ENCODE measurements around the gene TTYH3.

TTYH3 gene, protein sequence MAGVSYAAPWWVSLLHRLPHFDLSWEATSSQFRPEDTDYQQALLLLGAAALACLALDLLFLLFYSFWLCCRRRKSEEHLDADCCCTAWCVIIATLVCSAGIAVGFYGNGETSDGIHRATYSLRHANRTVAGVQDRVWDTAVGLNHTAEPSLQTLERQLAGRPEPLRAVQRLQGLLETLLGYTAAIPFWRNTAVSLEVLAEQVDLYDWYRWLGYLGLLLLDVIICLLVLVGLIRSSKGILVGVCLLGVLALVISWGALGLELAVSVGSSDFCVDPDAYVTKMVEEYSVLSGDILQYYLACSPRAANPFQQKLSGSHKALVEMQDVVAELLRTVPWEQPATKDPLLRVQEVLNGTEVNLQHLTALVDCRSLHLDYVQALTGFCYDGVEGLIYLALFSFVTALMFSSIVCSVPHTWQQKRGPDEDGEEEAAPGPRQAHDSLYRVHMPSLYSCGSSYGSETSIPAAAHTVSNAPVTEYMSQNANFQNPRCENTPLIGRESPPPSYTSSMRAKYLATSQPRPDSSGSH

DNA sequence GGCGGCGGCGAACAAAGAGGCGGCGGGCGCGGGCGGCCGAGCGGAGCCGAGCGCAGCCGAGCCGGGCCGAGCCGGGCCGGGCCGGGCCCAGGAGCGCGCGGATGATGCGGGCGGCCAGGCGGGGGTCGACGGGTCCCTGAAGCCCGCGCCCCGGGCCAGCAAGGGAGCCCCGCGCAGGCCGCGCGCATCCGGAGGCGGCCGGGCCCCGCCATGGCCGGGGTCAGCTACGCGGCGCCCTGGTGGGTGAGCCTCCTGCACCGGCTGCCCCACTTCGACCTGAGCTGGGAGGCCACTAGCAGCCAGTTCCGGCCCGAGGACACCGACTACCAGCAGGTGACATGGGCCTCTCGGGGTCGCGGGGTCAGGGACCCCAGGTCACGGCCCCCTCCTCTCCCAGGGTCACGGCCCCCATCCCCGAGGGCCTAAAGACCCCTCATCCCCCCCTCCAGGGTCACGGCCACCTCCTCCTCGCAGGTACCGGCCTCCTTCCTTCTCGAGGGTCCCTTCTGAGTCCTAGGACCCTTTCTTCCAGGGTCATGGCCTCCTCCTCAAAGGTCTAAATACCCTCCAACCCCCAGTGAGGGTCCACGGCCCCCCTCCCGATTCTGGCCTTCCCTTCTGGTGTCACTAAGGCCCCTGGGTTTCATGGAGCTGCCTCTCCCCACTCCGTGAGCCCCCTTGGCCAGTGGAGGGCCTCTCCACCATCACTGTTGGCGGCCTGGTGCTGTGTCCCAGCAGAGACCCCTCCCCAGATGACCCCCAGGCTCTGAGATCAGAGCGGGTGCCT, at the start of gene TTYH3:
TSS of gene TTYH3 (plus strand) at position 41 of the 787 bp plus-strand sequence. CDS start at position 211, 170 bp downstream.
- TF ChIP-seq, protein P1, sequence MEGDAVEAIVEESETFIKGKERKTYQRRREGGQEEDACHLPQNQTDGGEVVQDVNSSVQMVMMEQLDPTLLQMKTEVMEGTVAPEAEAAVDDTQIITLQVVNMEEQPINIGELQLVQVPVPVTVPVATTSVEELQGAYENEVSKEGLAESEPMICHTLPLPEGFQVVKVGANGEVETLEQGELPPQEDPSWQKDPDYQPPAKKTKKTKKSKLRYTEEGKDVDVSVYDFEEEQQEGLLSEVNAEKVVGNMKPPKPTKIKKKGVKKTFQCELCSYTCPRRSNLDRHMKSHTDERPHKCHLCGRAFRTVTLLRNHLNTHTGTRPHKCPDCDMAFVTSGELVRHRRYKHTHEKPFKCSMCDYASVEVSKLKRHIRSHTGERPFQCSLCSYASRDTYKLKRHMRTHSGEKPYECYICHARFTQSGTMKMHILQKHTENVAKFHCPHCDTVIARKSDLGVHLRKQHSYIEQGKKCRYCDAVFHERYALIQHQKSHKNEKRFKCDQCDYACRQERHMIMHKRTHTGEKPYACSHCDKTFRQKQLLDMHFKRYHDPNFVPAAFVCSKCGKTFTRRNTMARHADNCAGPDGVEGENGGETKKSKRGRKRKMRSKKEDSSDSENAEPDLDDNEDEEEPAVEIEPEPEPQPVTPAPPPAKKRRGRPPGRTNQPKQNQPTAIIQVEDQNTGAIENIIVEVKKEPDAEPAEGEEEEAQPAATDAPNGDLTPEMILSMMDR (IDR thresholded peaks at IDR 0.05; ENCODE audit: extremely low read depth, insufficient read depth, missing control alignments) = no peak
- no peak for DNase-seq (ENCODE audit: low spot score)
- in situ Hi-C loops (cut with MboI; ENCODE audit: low pct_unique_long_range_greater_than_20kb, low sequenced_read_pairs, unreplicated experiment) = no loop called here

DNA sequence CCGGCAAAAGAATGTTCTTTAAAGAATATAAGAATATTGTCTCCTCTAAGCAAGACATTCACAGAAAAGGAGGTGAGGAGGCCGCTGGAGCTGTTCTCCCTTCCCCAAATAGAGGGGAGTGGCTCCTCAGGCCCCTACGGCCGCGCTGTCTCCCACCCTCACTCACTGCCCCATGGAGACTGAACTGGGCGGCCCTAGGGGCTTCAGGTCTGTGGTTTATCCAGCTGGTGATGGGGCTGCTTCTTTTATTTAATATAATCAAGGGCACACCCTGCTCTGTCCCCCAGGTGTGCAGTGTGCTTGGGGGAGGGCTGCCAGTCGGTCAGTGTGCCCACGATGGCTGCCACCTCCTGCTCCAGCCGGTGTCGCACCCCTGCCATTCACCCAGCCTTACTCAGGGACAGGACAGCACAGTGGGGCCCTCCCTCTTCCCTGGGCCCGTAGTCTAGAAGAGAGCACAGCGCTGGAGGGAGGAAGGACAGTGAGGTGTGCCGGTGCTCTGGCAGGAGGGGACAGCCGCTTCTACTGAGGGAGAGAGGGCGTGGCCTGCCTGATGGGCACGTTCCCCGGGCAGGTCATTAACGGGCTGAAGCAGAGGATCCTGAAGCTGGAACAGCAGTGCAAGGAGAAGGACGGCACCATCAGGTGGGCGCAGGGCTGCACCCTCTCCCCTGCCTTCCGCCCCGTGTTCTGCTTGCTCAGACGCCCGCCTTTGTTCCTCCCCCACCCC, 49.6 kb upstream of the TTYH3 start:
- in situ Hi-C loops (cut with MboI; ENCODE audit: low pct_unique_long_range_greater_than_20kb, low sequenced_read_pairs, unreplicated experiment) = no loop called here
- no peak for DNase-seq (ENCODE audit: low spot score)
- TF ChIP-seq, protein P1 (IDR thresholded peaks at IDR 0.05; ENCODE audit: extremely low read depth, insufficient read depth, missing control alignments) = no peak

DNA sequence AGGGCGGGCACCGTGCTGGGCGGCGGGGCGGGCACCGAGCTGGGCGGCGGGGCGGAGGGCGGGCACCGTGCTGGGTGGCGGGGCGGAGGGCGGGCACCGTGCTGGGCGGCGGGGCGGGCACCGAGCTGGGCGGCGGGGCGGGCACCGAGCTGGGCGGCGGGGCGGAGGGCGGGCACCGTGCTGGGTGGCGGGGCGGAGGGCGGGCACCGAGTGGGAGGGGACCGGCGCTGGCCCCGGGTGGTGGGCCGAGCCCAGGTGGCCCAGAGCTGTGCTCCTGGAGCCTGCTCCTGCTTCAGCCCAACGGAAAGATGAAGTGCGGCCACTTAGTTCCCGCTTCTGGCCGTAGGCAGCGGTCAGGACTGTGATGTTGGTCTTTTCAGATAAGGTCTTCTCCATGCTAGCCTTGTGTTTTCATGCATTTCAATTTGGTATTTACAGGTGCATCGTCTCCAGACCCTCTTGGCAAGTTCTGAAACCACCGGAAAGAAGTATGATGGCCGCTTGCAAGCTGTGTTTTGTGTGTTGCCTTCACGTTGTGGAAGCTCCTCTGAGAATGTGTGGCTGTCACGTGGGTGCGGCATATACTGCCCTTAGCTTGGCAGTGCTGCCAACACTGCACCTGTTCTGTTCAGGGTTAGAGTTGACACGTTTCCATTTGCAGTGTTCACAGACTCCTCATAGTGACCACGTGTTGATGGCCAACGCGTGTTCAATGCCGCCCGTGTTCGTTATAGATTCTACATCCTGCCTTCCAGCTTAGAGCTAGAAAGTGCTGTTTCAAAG, 47.8 kb upstream of the TTYH3 start:
- TF ChIP-seq, protein P1 (IDR thresholded peaks at IDR 0.05; ENCODE audit: extremely low read depth, insufficient read depth, missing control alignments) = no peak
- DNase-seq (ENCODE audit: low spot score) = no peak
- in situ Hi-C loops (cut with MboI; ENCODE audit: low pct_unique_long_range_greater_than_20kb, low sequenced_read_pairs, unreplicated experiment) = no loop called here

DNA sequence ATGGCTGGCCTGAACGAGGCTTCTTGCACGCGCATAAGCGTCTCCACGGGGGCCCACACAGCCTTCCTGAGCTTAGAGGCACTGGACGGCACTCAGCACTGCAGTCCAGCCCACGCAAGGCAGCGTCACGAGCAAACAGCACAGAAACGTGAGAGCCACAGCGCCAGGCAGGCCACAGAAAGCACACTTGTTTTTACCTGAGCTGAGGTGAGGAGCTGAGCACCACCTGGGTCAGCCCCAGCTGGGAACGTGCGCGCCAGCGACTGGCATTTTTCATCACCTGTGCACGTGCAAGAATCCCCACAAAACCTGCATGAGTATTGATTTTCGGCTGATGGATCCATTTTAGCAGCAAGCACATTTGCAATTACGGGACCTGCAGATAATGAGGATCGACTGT, 46.3 kb upstream of the TTYH3 start:
- DNase-seq (ENCODE audit: low spot score) = no peak
- in situ Hi-C loops (cut with MboI; ENCODE audit: low pct_unique_long_range_greater_than_20kb, low sequenced_read_pairs, unreplicated experiment) = no loop called here
- TF ChIP-seq, protein P1 (IDR thresholded peaks at IDR 0.05; ENCODE audit: extremely low read depth, insufficient read depth, missing control alignments) = no peak

DNA sequence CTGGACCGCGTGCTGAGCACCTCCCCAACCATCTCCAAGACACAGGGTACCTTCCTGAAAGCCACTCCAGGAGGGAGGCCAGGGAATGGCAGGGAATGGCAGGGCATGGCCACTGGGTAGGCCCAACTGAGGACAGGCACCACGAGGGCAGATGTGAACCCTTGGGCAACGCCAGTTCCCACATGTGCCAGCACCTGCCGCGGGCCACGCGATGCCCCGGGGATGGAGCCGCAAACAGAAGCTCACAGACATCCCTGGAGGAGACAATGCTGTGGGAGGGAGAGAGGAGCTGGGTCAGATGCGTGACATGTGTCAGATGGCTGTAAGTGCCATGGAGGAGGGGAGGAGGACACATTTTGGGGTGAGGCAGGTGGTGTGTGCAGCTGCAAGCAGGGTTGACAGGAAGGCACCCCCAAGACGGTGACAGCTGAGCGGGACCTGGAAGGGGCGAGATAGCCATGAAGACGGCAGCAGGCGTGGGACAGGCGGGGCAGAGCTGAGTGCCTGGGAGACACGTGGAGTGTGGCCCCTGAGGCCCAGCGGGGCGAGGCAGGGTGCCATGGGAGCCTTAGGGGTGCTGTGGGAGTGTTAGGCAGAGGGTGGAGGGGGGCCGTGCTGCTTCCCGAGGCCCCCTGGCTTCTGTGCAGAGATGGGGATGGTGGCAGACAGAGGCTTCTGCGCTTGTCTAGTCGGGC, 45.3 kb upstream of the TTYH3 start:
- no peak for DNase-seq (ENCODE audit: low spot score)
- in situ Hi-C loops (cut with MboI; ENCODE audit: low pct_unique_long_range_greater_than_20kb, low sequenced_read_pairs, unreplicated experiment) = no loop called here
- TF ChIP-seq, protein P1 (IDR thresholded peaks at IDR 0.05; ENCODE audit: extremely low read depth, insufficient read depth, missing control alignments) = no peak
